ENCODE measurements around the gene ASXL1.

GRCh38 chr20:32400476-32400875, 42.3 kb downstream of the ASXL1 start:
- TF ChIP-seq CTCF (IDR thresholded peaks at IDR 0.05) (no peak), POLR2A (IDR thresholded peaks at IDR 0.05) (no peak), EP300 (IDR thresholded peaks at IDR 0.05) (no peak)

All from ovary (tissue), 3 donors.